Left hindlimb (tissue), 1 donor: ENCODE results near the gene OSBP.
"Not testable (repeated sequence)": the region's sequence is repeated elsewhere in the genome, so short reads cannot be mapped to it uniquely, and the experiment has no call there.

Experiments used
- DNase-seq: peaks from one replicate; pipeline ENCODE4 v3.0.0-alpha.2; 2018

Gene OSBP

GRCh38 chr11:59615637-59616395 is at the start of gene OSBP:
TSS of gene OSBP (minus strand) at chr11:59615774. CDS start at chr11:59615664, 110 bp downstream.
- DNase-seq: peak; percentile 100

- no peak for DNase-seq
These were observed 45.0 kb upstream of the OSBP start for GRCh38 chr11:59660621-59661020.

GRCh38 chr11:59659981-59660380 is 44.4 kb upstream of the OSBP start:
- DNase-seq: no peak

GRCh38 chr11:59658036-59658435 is 42.5 kb upstream of the OSBP start:
- DNase-seq: no peak

GRCh38 chr11:59654893-59655292 is 39.3 kb upstream of the OSBP start:
- DNase-seq: no peak

- no peak for DNase-seq
These were observed 31.8 kb upstream of the OSBP start for GRCh38 chr11:59647245-59647980.

GRCh38 chr11:59644528-59644927 is 29.0 kb upstream of the OSBP start:
- no peak for DNase-seq

- no peak for DNase-seq
These were observed 27.8 kb upstream of the OSBP start for GRCh38 chr11:59643390-59643789.

GRCh38 chr11:59641156-59641555 is 25.6 kb upstream of the OSBP start:
- DNase-seq: no peak

GRCh38 chr11:59630493-59630892 is 14.9 kb upstream of the OSBP start:
- DNase-seq: no peak

- DNase-seq: no peak
These were observed 14.4 kb upstream of the OSBP start for GRCh38 chr11:59629996-59630395.

- not testable (repeated sequence) for DNase-seq
These were observed 11.4 kb upstream of the OSBP start for GRCh38 chr11:59626969-59627368.

GRCh38 chr11:59625703-59626102 is 10.1 kb upstream of the OSBP start:
- no peak for DNase-seq

- DNase-seq: no peak
These were observed 2.3 kb upstream of the OSBP start for GRCh38 chr11:59617876-59618275.

GRCh38 chr11:59616396-59616982 is 915 bp upstream of the OSBP start:
- DNase-seq: no peak

- peak; percentile 50 for DNase-seq
These were observed 396 bp downstream of the OSBP start for GRCh38 chr11:59615120-59615636.

GRCh38 chr11:59614277-59615119 is 1.1 kb downstream of the OSBP start:
- DNase-seq: no peak

GRCh38 chr11:59611570-59612565 is 3.7 kb downstream of the OSBP start:
- no peak for DNase-seq

- DNase-seq: no peak
These were observed 5.3 kb downstream of the OSBP start for GRCh38 chr11:59610289-59610688.

- DNase-seq: no peak
These were observed 7.7 kb downstream of the OSBP start for GRCh38 chr11:59607703-59608454.

- DNase-seq: no peak
These were observed 13.1 kb downstream of the OSBP start for GRCh38 chr11:59602432-59602831.
